Karpas-422 (cell line): ENCODE data around the gene MLPH. TPM values are rescaled to one million over a fixed set of nuclear protein-coding genes. Genes with fewer than 3 reads are reported as not detected.

Source experiments
- DNase-seq: peaks from one replicate; pipeline ENCODE4 v3.0.0-alpha.2; 2015
- H2AFZ ChIP-seq: fragments of 200-600 bp; sonication (generic); 2 replicates; pipeline ENCODE4 v1.6.1; 2014; ENCODE audit warnings: antibody characterized with exemption, low read length, mixed read lengths
- H3K27ac ChIP-seq: fragments of 200-600 bp; sonication (generic); 2 replicates; pipeline ENCODE4 v1.5.1; 2014; ENCODE audit warnings: mild to moderate bottlenecking, low read length, moderate library complexity
- H3K27me3 ChIP-seq: fragments of 200-600 bp; sonication (generic); 2 replicates; pipeline ENCODE4 v1.6.1; 2014; ENCODE audit warnings: low read length, mixed read lengths
- H3K36me3 ChIP-seq: fragments of 200-600 bp; sonication (generic); 2 replicates; pipeline ENCODE4 v1.6.1; 2014; ENCODE audit warnings: low read length, mixed read lengths; ENCODE audit not compliant: insufficient read depth
- H3K4me1 ChIP-seq: fragments of 200-600 bp; sonication (generic); 2 replicates; pipeline ENCODE4 v1.6.1; 2014; ENCODE audit warnings: mild to moderate bottlenecking, low read length, mixed read lengths
- H3K4me2 ChIP-seq: fragments of 200-600 bp; sonication (generic); 2 replicates; pipeline ENCODE4 v1.6.1; 2014; ENCODE audit warnings: low read length, low read depth, mild to moderate bottlenecking; ENCODE audit not compliant: poor library complexity, severe bottlenecking
- H3K4me3 ChIP-seq: fragments of 200-600 bp; sonication (generic); 2 replicates; pipeline ENCODE4 v1.5.1; 2014; ENCODE audit warnings: mild to moderate bottlenecking, antibody characterized with exemption, low read length, mixed read lengths
- H3K79me2 ChIP-seq: fragments of 200-600 bp; sonication (generic); 2 replicates; pipeline ENCODE4 v1.6.1; 2014; ENCODE audit warnings: mild to moderate bottlenecking, low read length, mixed read lengths
- H3K9ac ChIP-seq: fragments of 200-600 bp; sonication (generic); 2 replicates; pipeline ENCODE4 v1.6.0; 2014; ENCODE audit warnings: low read length
- H3K9me2 ChIP-seq: fragments of 200-600 bp; sonication (generic), shearing (Covaris generic); replicated peaks from 2 replicates; pipeline ENCODE4 v1.6.0; 2014; ENCODE audit warnings: mild to moderate bottlenecking, low read length, moderate library complexity; ENCODE audit not compliant: insufficient read depth
- H3K9me3 ChIP-seq: fragments of 300-700, 200-600 bp; sonication (generic); 2 replicates; pipeline ENCODE4 v1.6.1; 2014; ENCODE audit warnings: low read length, mixed read lengths
- H4K20me1 ChIP-seq: fragments of 200-600 bp; sonication (generic); 2 replicates; pipeline ENCODE4 v1.6.1; 2014; ENCODE audit warnings: mild to moderate bottlenecking, antibody characterized with exemption, low read length, low read depth; ENCODE audit not compliant: insufficient read depth
- total RNA-seq: library from RNA; depleted of rRNA; stranded (reverse); fragments of >200 nt; shearing (Covaris generic); gene quantifications from 2 replicates; pipeline ENCODE4 v1.2.3, GENCODE V29; 2014; ENCODE audit warnings: low replicate concordance

The MLPH gene
- total RNA-seq, 1 experiment from 2014 or later = not detected

DNA sequence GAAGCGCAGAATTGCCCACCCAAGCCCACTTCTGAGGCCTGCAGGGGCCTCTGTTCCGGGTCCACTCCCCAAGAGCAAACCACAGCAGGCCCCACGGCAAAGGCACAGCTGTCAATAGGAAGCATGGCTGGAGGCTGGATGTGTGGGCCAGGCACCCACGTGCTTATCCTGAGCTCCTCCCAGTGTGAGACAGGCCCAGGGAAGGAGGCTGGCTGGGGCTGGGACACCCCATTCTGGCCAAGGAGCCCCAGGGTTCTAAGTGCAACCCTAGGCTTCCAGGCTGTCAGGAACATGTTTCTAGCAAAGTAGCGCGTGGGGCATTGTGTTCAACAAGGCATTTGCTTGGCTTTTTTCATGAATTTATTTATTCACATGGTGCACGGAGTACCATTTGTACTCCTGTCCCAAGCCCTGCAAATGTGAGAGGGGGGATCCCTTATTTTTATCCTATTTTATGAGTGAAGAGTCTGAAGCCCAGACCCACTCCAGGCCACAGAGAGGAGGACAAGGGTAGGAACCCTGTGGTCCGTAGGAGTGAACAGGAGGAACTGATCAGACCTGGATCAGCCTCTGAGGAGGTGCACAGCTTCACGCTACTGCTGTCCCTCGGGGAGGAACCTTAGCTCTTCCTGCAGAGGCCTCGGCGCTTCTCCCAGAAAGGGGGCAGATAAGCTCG, 109.6 kb downstream of the MLPH start:
- Histone ChIP-seq H2AFZ (no peak overlapping the region), H3K36me3 (no peaks in the 10 kb centered on the region)

DNA sequence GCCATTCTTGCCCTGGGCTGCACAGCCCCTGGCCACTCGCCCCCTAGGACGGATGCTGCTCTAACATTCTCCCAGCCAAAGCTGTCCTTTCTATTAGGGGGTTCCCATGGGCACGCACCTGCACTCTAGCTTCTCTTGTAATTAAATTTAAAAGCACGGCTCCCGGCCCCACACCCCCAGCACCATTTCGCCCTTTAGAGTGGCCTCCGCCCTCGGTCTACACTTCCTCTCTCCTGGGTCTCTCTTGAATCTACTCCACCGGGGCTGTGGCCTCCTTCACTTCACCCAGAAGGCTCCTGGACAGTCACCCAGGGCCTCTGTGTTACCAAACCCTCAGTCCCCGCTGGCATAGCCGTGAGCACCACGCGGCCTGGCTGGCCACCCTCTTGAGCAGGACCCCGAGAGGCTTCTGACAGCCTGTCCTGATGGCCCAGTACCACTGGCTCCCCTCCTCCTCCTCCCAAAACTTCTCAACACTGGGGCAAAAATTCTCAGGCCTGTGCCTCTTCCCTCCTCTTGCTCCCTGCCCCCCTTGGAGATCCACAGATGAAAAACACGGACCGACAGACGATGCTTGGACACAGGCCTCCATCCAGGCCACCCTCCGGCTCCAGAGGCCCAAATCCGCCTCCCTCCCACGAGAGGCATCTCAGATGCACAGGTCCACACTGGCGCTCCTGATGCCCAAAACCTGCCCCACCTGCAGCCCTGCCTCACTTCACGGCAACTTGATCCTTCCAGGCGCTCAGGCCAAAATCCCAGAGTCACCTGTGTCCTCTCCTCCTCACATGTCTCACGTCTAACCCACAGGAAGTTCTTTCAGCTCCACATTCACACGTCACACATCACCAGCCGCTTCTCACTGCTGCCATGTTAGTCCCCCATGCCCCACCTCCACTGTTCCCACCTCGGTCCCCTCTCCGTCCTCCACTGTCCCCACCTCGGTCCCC, 110.4 kb downstream of the MLPH start:
- Histone ChIP-seq H2AFZ (no peak overlapping the region), H3K9me2 (no peaks in the 10 kb centered on the region), H3K27me3 (no peaks in the 10 kb centered on the region), H3K4me1 (peaks cover 12% of the 10 kb centered on the region), H3K9me3 (no peaks in the 10 kb centered on the region), H3K9ac (no peak overlapping the region), H4K20me1 (no peaks in the 10 kb centered on the region), H3K79me2 (no peaks in the 10 kb centered on the region), H3K4me2 (no peak overlapping the region), H3K27ac (no peak overlapping the region), H3K4me3 (no peak overlapping the region), H3K36me3 (no peaks in the 10 kb centered on the region)
- no peak for DNase-seq

More for the DNA sequence above, 109.6 kb downstream of the MLPH start:
- no peaks in the 10 kb centered on the region for H3K79me2 ChIP-seq
- H4K20me1 ChIP-seq = no peaks in the 10 kb centered on the region
- no peak overlapping the region for H3K4me3 ChIP-seq
- H3K4me2 ChIP-seq = no peak overlapping the region
- H3K27me3 ChIP-seq = no peaks in the 10 kb centered on the region
- no peak overlapping the region for H3K27ac ChIP-seq
- DNase-seq = no peak
- no peaks in the 10 kb centered on the region for H3K9me3 ChIP-seq
- no peak overlapping the region for H3K9ac ChIP-seq
- H3K9me2 ChIP-seq = no peaks in the 10 kb centered on the region
- H3K4me1 ChIP-seq = peaks cover 12% of the 10 kb centered on the region

DNA sequence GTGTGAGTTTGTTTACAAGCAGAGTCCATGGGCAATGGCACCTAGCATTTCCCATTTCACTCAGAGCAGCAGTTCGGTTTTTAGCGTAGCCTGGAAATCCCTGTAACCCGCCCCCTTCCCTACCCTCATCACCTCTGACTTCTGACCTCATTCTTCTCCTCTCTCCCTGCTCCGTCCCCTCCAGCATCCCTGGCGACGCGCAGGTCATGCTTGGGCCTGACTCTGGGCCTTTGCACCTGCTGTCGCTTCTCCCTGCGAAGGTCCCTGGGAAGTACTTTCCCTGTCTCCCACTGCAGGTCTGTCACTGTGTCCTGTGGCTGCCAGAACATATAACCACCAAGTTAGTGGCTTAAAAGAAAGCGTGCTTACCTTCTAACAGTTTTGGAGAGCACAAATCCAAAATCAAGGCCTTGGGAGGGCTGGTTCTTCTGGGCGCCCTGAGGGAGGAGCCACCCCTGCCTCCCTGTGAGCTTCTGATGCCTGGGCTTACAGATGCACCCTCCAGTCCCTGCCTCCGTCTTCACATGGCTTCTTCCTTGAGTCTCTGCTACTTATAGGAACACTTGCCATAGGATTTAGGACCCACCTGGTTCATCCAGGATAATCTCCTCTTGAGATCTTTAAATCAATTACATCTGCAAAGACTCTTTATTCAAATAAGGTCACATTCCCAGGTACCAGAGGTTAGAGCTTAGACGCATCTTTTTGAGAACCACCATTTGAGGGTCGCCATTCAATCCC, 111.6 kb downstream of the MLPH start:
- peaks cover 12% of the 10 kb centered on the region for H3K4me1 ChIP-seq
- H3K4me3 ChIP-seq = no peak overlapping the region
- no peaks in the 10 kb centered on the region for H3K27me3 ChIP-seq
- no peaks in the 10 kb centered on the region for H3K9me3 ChIP-seq
- H3K9ac ChIP-seq = no peak overlapping the region
- H3K9me2 ChIP-seq = no peaks in the 10 kb centered on the region
- no peaks in the 10 kb centered on the region for H3K79me2 ChIP-seq
- H3K27ac ChIP-seq = no peak overlapping the region
- H3K4me2 ChIP-seq = no peak overlapping the region
- no peaks in the 10 kb centered on the region for H4K20me1 ChIP-seq
- H3K36me3 ChIP-seq = no peaks in the 10 kb centered on the region
- no peak for DNase-seq
- no peak overlapping the region for H2AFZ ChIP-seq

DNA sequence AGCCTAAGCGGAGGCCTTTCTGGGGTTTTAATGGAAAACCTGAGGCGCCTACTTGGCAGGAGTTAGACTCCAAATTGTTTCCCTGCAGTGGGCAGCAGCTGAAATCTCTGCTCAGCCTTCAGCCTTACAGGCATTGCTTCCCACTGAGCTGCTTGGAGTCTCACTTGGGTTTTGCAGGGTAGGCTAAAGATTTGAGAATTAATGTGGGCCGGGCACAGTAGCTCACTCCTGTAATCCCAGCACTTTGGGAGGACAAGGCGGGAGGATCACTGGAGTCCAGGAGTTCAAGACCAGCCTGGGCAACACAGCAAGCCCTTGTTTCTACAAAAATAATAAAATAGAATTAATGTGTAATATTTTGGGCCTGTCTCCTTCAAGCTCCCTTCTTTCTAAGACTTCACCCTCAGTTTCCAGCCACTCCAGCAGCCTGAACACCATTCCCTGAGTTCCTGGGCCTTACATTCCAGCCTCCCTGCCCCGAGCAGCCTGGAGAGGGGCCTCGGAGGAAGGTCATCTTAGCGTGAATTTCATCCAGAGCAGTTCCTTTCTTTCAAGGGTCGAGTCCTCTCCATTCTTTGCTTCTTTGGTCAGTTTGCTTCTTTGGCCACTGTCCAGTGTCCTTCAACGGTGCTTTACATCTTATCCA, 112.5 kb downstream of the MLPH start:
- H3K4me2 ChIP-seq = peak overlapping the region; percentile 34
- H3K4me1 ChIP-seq = peaks cover 12% of the 10 kb centered on the region
- no peaks in the 10 kb centered on the region for H3K27me3 ChIP-seq
- peak overlapping the region; percentile 79; the same call in 1 of the 2 replicates for H2AFZ ChIP-seq
- no peaks in the 10 kb centered on the region for H3K79me2 ChIP-seq
- no peak for DNase-seq
- no peak overlapping the region for H3K27ac ChIP-seq
- no peaks in the 10 kb centered on the region for H3K36me3 ChIP-seq
- no peaks in the 10 kb centered on the region for H3K9me3 ChIP-seq
- H4K20me1 ChIP-seq = no peaks in the 10 kb centered on the region
- H3K4me3 ChIP-seq = no peak overlapping the region; the same call in 1 of the 2 replicates
- H3K9me2 ChIP-seq = no peaks in the 10 kb centered on the region
- H3K9ac ChIP-seq = peak overlapping the region; percentile 6; the same call in 1 of the 2 replicates

DNA sequence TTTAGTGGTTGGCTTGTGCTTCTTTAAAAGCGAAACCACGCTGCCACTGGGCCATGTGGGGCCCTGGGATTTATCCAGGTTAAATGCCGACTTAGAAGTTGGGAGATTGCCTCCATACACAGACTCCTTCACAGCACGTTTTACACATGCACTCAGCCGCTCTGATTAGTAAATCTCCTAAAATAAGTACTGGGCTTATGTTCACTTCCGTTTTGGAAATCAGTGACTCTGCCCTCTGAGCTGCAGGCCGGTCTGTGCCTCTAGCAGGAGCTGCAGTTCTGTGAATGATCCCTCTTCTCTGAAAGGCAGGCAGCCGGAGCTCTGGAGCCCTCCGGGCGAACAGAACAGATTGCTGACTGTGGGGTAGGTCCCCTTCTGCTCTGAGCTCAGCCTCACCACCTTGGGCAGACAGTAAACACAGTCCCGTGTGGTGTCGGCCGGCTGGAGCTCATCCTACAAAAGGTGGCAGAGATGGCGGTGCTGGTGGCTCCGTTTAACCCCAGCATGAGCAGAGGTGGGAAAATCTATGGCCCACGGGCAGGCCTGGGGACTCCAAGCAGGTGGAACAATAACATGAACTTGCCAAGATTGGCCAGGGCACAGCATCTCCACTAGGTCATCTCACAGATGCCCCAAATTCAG, 113.3 kb downstream of the MLPH start:
- Histone ChIP-seq H3K9ac (peak overlapping the region; percentile 6; the same call in 1 of the 2 replicates), H3K4me2 (peak overlapping the region; percentile 34), H3K27ac (no peak overlapping the region), H2AFZ (peak overlapping the region; percentile 79; the same call in 1 of the 2 replicates), H3K9me3 (no peaks in the 10 kb centered on the region), H3K79me2 (no peaks in the 10 kb centered on the region), H3K9me2 (no peaks in the 10 kb centered on the region), H3K4me1 (peaks cover 12% of the 10 kb centered on the region), H3K27me3 (no peaks in the 10 kb centered on the region), H4K20me1 (no peaks in the 10 kb centered on the region), H3K36me3 (no peaks in the 10 kb centered on the region), H3K4me3 (peak overlapping the region; percentile 4; the same call in 1 of the 2 replicates)
- no peak for DNase-seq

DNA sequence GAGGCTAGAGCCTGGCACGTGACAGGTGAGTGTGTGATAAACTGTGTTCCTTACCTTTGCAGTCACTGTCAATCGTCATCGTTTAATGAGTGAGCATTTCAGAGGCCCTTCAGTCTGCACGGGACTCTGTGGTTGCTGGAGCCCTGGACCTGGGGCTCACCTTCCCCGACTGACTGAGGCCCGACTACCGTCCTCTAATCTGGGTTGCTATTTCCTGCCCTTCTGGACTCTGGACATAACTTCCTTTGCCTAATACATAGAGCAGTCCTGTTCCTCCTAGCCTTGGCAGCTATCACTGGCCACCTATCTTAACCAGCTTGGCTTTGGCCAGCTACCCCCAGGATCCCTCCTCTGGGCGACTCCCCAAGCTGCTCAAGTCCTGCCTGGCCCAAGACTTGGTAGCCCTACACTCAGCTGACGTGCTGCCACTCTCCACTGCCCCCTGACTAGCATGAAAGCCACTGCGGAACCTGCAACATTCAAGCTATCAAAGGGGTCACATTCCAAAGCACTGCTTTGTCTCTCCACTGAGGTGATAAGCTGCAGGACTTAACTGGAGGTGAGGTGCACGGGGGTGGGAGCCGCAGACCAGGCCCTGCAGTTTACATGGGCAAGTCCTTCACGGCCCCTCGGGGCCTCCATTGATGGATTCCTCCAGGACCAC, 114.5 kb downstream of the MLPH start:
- Histone ChIP-seq H3K4me2 (no peak overlapping the region), H3K9me3 (no peaks in the 10 kb centered on the region), H3K79me2 (no peaks in the 10 kb centered on the region), H3K4me1 (peaks cover 12% of the 10 kb centered on the region), H4K20me1 (no peaks in the 10 kb centered on the region), H3K27me3 (no peaks in the 10 kb centered on the region), H3K9me2 (no peaks in the 10 kb centered on the region), H2AFZ (no peak overlapping the region), H3K27ac (no peak overlapping the region), H3K4me3 (no peak overlapping the region), H3K9ac (no peak overlapping the region), H3K36me3 (no peaks in the 10 kb centered on the region)
- DNase-seq = no peak

DNA sequence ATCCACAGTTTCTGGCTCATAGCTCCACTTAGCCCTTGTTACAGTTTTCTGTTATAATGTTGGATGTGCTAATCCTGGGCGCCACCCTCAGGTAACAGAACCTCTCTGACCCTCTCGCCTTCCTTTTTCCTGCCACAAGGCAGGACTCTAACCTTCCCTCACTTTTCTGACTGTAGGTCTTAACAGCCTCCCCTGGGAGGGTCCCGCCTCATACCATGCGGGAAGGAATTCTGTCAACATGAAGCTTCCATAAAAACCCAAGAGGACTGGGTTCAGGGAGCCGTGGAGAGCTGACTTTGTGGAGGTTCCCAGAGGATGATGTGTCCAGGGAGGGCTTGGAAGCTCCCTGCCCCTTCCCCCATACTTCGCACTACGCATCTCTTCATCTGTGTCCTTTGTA, 115.4 kb downstream of the MLPH start:
- Histone ChIP-seq H3K27ac (no peak overlapping the region), H3K36me3 (no peaks in the 10 kb centered on the region), H3K27me3 (no peaks in the 10 kb centered on the region), H3K9ac (no peak overlapping the region), H3K9me2 (no peaks in the 10 kb centered on the region), H3K4me1 (peaks cover 12% of the 10 kb centered on the region), H3K4me2 (no peak overlapping the region), H3K9me3 (no peaks in the 10 kb centered on the region), H4K20me1 (no peaks in the 10 kb centered on the region), H3K4me3 (no peak overlapping the region), H3K79me2 (no peaks in the 10 kb centered on the region), H2AFZ (no peak overlapping the region)
- no peak for DNase-seq
